Muscle layer of colon (tissue), 2 donors: ENCODE data around the gene DENND1A.

Source experiments
- H3K27ac ChIP-seq: one replicate; pipeline ENCODE4 v1.7.0; 2013; ENCODE audit warnings: low read depth, mild to moderate bottlenecking, low read length, moderate library complexity
- H3K27me3 ChIP-seq, 2 donors: one replicate each; pipeline ENCODE4 v1.7.0; 2013; ENCODE audit warnings: low read length in 2 of 2, mild to moderate bottlenecking in 2 of 2; ENCODE audit not compliant: insufficient read depth in 2 of 2, control insufficient read depth in 1 of 2
- H3K36me3 ChIP-seq: one replicate; pipeline ENCODE4 v1.7.0; 2013; ENCODE audit warnings: mild to moderate bottlenecking, low read length; ENCODE audit not compliant: insufficient read depth
- H3K4me1 ChIP-seq: one replicate; pipeline ENCODE4 v1.7.0; 2013; ENCODE audit warnings: mild to moderate bottlenecking, low read length; ENCODE audit not compliant: insufficient read depth
- H3K4me3 ChIP-seq, 2 donors: one replicate each; pipeline ENCODE4 v1.7.0; 2013; ENCODE audit warnings: low read length in 2 of 2, low read depth in 1 of 2, mild to moderate bottlenecking in 1 of 2, moderate library complexity in 1 of 2
- H3K9ac ChIP-seq: one replicate; pipeline ENCODE4 v1.7.0; 2013; ENCODE audit warnings: low read length
- H3K9me3 ChIP-seq: one replicate; pipeline ENCODE4 v1.7.0; 2013; ENCODE audit warnings: mild to moderate bottlenecking, low read length
- donor health status: abdominal sarcoma.
- donor health status: Adenocarcinoma of cecum.

The DENND1A gene

DNA sequence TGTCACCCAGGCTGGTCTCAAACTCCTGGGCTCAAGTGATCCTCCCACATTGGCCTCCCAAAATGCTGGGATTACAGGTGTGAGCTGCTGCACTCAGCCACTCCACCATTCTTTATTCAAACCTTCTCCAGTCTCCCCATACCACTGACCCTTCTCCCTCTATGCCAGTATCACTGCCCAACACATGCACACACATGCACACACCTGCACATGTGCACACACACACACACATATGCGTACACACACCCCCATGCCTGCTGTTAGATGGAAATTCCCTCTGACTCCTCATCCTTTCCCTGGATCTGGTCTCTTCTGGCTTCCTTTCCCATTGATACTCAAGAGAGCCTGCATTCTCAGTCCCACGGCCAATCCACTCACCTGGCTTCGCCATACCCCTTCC, 404.0 kb downstream of the DENND1A start:
- H3K4me3 ChIP-seq: no peak overlapping the region
- no peaks in the 10 kb centered on the region for H3K36me3 ChIP-seq
- no peak overlapping the region for H3K27ac ChIP-seq
- no peak overlapping the region for H3K9ac ChIP-seq
- no peaks in the 10 kb centered on the region for H3K4me1 ChIP-seq
- H3K27me3 ChIP-seq: no peaks in the 10 kb centered on the region
- peaks cover 5% of the 10 kb centered on the region for H3K9me3 ChIP-seq

DNA sequence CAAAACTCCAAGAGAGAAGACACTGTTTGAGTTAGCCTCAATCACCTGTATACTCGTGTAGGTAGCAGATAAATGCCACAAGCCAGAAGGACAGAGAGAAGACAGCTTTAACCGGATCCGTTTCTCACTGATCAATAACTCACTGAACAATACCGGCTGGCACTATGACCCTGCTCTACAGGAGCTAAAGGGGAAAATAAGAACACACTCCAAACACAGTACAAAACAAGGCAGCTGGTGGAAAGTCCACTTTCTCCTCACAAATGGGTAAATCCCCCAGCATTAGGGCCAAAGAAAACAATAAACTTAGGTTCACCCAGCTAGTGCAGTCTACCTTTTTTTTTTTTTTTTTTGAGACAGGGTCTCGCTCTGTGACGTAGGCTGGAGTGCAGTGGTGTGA, 404.5 kb downstream of the DENND1A start:
- no peak overlapping the region for H3K27ac ChIP-seq
- H3K9me3 ChIP-seq: peaks cover 5% of the 10 kb centered on the region

DNA sequence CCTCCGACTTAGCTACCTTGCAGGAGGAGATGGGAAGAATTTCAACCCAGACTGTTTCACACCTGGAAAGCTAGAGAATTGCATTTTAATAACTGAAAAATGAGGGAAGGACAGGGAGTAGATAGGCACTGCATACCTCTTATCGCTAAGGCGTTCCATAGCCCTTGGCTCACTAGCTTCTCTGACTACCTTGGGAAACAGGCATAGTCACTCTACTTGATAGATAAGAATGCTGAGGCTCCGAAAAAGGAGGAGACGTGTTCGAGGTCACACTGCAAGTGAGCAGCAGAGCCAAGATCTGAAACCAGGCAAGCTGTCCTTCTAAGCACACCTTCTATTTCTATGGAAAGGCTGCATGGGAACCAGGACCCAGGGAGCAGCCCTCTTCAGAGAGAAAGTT, 405.1 kb downstream of the DENND1A start:
- Histone ChIP-seq H3K4me1 (no peaks in the 10 kb centered on the region), H3K4me3 (no peak overlapping the region), H3K27ac (no peak overlapping the region), H3K9me3 (no peaks in the 10 kb centered on the region), H3K27me3 (no peaks in the 10 kb centered on the region), H3K9ac (no peak overlapping the region), H3K36me3 (no peaks in the 10 kb centered on the region)

More for the DNA sequence above, 404.5 kb downstream of the DENND1A start:
- no peak overlapping the region for H3K9ac ChIP-seq
- no peaks in the 10 kb centered on the region for H3K4me1 ChIP-seq
- H3K4me3 ChIP-seq: no peak overlapping the region
- H3K36me3 ChIP-seq: no peaks in the 10 kb centered on the region
- no peaks in the 10 kb centered on the region for H3K27me3 ChIP-seq

DNA sequence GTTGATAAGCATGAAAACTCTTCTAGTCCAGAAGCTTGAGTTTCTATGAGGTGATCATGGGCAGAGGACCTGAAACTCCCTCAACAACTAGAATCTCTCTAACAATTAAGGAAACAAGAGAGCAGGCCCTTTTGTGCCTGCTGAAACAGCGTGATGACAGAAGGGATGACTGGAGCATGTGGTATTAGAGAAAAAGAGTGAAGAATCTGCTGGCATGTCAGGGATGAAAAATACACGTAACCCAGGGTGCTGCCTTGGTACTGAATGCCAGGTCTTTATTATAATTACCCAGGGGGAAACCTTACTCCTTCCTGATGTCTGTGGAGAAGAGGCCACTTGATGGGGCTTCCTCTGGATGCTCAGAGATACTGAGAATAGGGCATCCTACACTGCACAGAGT, 406.1 kb downstream of the DENND1A start:
- Histone ChIP-seq H3K9me3 (no peaks in the 10 kb centered on the region), H3K27ac (no peak overlapping the region), H3K9ac (no peak overlapping the region), H3K4me3 (no peak overlapping the region), H3K4me1 (no peaks in the 10 kb centered on the region), H3K27me3 (no peaks in the 10 kb centered on the region), H3K36me3 (no peaks in the 10 kb centered on the region)

DNA sequence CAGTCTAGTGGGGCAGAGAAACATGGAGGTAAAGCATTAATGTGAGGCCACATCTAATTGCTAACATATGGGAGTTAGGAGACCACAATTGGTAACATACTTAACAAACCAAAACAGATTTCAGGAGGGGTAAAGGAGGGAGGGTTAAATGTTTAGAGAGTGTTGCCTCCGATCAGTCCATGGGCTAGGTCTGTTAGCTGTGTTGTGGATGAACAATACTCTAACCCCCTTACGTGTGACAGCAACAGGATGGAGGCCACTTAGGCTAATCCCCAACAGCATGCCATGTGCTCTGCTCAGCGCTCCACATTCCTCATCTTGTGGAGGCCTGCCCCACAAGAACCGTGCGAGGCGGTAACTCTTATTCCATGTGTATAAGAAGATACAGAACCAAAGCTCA, 406.9 kb downstream of the DENND1A start:
- no peaks in the 10 kb centered on the region for H3K9me3 ChIP-seq
- no peaks in the 10 kb centered on the region for H3K4me1 ChIP-seq
- H3K36me3 ChIP-seq: no peaks in the 10 kb centered on the region
- H3K27me3 ChIP-seq: no peaks in the 10 kb centered on the region
- H3K27ac ChIP-seq: no peak overlapping the region
- H3K4me3 ChIP-seq: no peak overlapping the region
- no peak overlapping the region for H3K9ac ChIP-seq

DNA sequence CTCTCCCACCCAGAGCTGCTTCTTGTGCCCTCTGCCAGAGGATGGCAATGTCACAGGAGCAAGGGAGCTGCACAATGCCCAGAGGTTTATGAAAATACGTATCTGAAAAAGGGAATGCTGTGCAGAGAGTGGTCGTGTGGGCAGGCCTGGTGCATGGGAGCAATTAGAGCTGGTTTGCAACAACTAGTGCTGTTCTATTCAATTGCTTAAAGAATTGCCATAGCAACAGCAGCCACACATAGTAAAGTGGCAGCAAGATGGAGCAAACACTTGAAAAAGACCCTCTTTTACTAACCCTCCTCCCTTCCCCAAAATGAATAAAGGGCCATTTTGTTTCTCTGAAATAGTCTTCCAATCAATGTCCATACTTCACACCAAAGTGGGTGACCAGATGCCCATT, 407.7 kb downstream of the DENND1A start:
- H3K36me3 ChIP-seq: no peaks in the 10 kb centered on the region
- H3K4me1 ChIP-seq: no peaks in the 10 kb centered on the region
- H3K4me3 ChIP-seq: no peak overlapping the region
- H3K27me3 ChIP-seq: no peaks in the 10 kb centered on the region
- H3K9me3 ChIP-seq: no peaks in the 10 kb centered on the region
- no peak overlapping the region for H3K27ac ChIP-seq
- H3K9ac ChIP-seq: no peak overlapping the region

DNA sequence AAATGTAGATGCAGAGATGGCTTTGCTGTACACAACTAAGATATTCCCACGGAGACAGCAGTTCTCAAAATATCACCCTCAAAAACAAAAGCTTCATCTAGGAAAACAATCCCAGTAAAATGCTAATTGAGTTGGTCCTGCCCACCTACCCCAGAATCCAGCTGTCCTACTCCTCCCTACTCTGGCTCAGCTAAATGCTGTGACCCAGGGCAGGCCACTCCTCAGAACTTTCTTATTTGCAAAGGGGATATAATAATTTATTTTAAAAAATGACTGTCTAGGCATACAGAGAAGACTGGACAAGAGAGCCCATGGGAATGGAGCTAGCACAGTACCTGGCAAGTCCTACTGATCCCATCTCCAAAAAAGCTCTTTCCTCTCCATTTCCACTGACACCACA, 411.6 kb downstream of the DENND1A start:
- no peaks in the 10 kb centered on the region for H3K4me1 ChIP-seq
- no peaks in the 10 kb centered on the region for H3K36me3 ChIP-seq
- H3K27me3 ChIP-seq: no peaks in the 10 kb centered on the region
- no peak overlapping the region for H3K4me3 ChIP-seq
- no peaks in the 10 kb centered on the region for H3K9me3 ChIP-seq
- no peak overlapping the region for H3K27ac ChIP-seq
- H3K9ac ChIP-seq: no peak overlapping the region

DNA sequence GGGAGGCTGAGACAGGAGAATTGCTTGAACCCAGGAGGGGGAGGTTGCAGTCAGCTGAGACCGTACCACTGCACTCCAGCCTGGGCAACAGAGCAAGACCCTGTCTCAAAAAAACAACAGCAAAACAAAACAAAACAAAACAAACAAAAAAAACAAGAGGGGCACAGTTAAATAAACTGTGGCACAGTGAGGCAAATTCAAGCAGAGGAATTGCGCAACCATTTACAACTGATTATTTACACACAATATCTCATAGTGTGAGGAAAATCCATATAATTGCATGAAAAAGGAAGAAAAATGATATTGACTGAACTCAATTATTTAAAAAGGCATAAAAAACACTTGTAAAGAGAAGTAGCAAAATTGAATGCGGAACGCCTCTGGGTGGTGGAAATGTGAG, 412.4 kb downstream of the DENND1A start:
- H3K9ac ChIP-seq: no peak overlapping the region
- H3K36me3 ChIP-seq: no peaks in the 10 kb centered on the region
- H3K27me3 ChIP-seq: no peaks in the 10 kb centered on the region
- no peaks in the 10 kb centered on the region for H3K4me1 ChIP-seq
- H3K4me3 ChIP-seq: no peak overlapping the region
- no peaks in the 10 kb centered on the region for H3K9me3 ChIP-seq
- H3K27ac ChIP-seq: no peak overlapping the region

DNA sequence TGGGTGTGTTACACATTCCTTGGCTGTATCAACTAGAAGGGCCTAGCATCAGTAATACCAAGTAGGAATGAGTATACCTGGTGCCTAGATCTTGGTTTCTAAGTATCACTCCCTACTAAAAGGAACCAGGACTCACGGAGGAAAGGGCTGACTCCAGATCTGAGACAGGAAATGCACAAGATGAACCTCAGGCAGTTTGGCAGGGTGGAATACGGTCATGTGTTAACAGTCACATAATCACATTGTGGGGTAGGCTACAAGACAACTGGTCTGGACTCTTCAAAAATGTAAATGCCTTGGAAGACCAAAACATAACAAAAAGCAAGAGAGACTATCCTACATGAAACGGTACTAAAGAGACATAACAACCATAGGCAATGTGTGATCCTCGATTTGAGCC, 415.2 kb downstream of the DENND1A start:
- Histone ChIP-seq H3K9ac (no peak overlapping the region), H3K9me3 (no peaks in the 10 kb centered on the region)

DNA sequence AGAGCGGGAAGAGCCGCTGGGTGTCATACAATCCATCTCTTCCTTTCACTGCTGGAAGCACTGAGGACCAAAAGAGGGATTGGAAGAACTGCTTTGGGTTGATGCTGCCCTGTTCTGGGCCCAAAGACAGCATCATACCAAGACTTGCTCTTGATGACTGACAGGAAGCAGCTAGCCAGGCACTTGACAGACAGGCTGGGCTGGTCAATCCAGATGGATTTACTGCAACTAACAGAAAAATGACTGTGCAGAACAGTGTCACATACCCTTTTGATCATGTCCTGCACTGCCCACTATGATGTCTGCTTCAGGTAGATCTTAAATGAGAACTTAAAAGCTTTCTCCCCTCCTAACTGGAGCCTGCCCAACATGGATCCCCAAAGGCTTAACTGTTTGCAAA, 416.4 kb downstream of the DENND1A start:
- Histone ChIP-seq H3K36me3 (no peaks in the 10 kb centered on the region), H3K27me3 (no peaks in the 10 kb centered on the region), H3K27ac (no peak overlapping the region), H3K9ac (no peak overlapping the region), H3K4me1 (no peaks in the 10 kb centered on the region), H3K9me3 (no peaks in the 10 kb centered on the region), H3K4me3 (no peak overlapping the region)

More for the DNA sequence above, 415.2 kb downstream of the DENND1A start:
- H3K36me3 ChIP-seq: no peaks in the 10 kb centered on the region
- H3K4me1 ChIP-seq: no peaks in the 10 kb centered on the region
- H3K4me3 ChIP-seq: no peak overlapping the region
- no peak overlapping the region for H3K27ac ChIP-seq
- H3K27me3 ChIP-seq: no peaks in the 10 kb centered on the region

DNA sequence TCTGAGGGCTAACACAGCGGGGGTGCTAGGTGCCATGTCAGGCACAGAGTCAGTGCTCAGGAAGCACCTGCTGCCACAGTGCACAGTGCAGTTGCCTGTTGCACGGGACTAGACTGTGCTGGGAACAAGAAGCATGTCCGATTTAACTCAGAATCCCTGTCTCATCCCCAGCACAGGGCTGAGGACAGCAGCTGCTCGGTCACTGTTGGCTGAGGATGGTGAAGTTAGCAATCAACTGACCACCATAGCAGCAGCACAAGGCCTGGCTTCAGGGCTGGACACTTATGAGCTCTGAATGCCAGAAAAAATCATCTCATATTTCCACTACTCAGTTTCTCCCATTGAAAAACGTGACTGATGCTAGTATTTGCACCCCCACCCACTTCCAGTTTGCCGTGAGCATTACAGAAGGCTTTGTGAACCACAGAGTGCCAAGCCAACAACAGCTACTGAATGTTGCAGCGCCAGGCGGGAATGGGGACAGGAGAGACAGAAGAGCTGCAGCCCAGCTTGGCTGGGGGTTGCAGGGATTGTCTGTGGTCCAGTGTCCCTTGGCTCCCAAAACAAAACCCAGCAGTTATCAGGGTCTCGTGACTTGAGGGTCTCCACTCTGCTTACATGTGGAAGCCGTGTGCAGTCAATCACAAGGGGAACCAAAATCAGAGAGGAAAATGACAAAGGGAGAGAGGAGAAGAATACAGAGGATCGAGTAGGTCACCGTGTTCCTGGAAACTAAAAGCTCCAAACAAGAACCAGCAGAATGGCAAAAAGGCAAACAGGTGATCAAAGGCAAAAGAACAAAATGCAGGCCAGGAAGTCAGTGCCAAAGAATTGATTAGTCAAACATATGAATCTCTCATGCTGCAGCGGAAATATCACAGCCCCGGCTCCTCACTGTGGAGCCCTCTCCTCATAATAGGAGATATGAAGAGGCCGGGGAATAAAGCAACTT, 418.3 kb downstream of the DENND1A start:
- Histone ChIP-seq H3K4me1 (no peaks in the 10 kb centered on the region), H3K27ac (no peak overlapping the region), H3K27me3 (no peaks in the 10 kb centered on the region), H3K4me3 (no peak overlapping the region), H3K36me3 (no peaks in the 10 kb centered on the region), H3K9me3 (no peaks in the 10 kb centered on the region), H3K9ac (no peak overlapping the region)

DNA sequence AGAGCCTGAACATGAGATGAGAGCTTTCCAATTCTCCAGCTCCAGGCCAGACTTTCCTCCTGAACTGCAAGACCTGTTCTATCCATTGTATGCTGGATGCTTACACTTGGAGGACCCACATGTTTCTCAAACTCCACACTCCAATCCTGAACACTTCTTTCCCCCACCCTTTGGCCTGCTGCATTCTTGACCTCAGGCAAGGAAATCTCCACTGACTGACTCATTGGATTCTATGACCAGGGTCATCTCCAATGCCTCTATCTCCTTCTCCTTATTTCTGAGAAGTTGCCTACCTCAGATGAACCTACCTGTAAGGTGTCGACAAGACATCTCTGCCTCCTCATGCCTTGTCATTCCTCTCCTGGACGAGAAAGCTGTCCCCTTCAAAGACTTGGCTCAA, 420.3 kb downstream of the DENND1A start:
- Histone ChIP-seq H3K4me1 (no peaks in the 10 kb centered on the region), H3K36me3 (no peaks in the 10 kb centered on the region), H3K9ac (no peak overlapping the region), H3K4me3 (no peak overlapping the region), H3K27me3 (no peaks in the 10 kb centered on the region), H3K9me3 (no peaks in the 10 kb centered on the region), H3K27ac (no peak overlapping the region)
